IMR-90 (cell line): ENCODE data around the gene ARSB. TPM values are rescaled to one million over a fixed set of nuclear protein-coding genes. Genes with fewer than 3 reads are reported as not detected.

ENCODE experiments used
- FOS ChIP-seq: fragments of 150-350 bp; IDR thresholded peaks from 2 replicates; pipeline ENCODE4 v1.6.1; 2016; ENCODE audit warnings: low read depth, low read length
- MAFK ChIP-seq: IDR thresholded peaks from 2 replicates; pipeline ENCODE4 v1.6.1; 2012; ENCODE audit warnings: low read depth, low read length, improper control_type of control experiment
- SMC3 ChIP-seq: fragments of 150-350 bp; IDR thresholded peaks from 2 replicates; pipeline ENCODE4 v1.6.1; 2016; ENCODE audit warnings: low read depth, mild to moderate bottlenecking, antibody characterized with exemption, low read length, moderate library complexity
- polyA plus RNA-seq, 3 experiments: library from polyadenylated mRNA; depleted of rRNA; stranded (reverse); fragments of >200 nt; gene quantifications; 2 replicates each; pipeline ENCODE4 v1.2.3, GENCODE V29; 2012; ENCODE audit warnings: low replicate concordance in 1 of 3
- total RNA-seq: library from RNA; depleted of rRNA; stranded (reverse); fragments of >200 nt; gene quantifications from 2 replicates; pipeline ENCODE4 v1.2.3, GENCODE V29; 2012
- TF ChIP-seq, protein P1 (sequence below): conservative IDR thresholded peaks from 2 replicates; pipeline ENCODE4 v1.5.1; 2012; ENCODE audit warnings: mild to moderate bottlenecking, low read depth, low read length, improper control_type of control experiment

Gene ARSB
- total and polyA plus RNA-seq, 2 of the 4 experiments (the other 2 are of a cell fraction), result 16.0 to 16.3 TPM

DNA sequence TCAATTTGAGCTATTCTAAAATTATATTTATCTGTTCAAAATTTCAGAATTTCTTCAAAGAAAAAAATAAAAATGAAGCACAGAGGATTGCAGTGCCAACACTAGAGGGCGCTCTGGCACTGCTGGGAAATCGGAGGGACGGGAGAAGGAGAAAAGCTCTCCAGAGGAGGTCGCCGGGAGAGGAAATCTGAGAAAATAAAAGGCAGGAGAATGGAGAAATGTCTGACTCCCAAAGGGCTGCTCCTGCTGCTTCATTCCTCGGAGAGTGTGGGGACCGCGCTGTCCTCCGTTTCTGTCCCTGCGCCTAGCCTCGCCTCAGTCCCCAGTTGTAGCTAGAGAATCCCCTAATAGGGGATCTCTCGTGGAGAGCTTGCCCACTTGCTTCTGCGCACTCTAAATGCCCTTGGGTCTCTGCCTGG is 40.0 kb upstream of the ARSB start (continued):
- TF ChIP-seq MAFK, result no peak
- TF ChIP-seq FOS, result no peak
- TF ChIP-seq, protein P1, sequence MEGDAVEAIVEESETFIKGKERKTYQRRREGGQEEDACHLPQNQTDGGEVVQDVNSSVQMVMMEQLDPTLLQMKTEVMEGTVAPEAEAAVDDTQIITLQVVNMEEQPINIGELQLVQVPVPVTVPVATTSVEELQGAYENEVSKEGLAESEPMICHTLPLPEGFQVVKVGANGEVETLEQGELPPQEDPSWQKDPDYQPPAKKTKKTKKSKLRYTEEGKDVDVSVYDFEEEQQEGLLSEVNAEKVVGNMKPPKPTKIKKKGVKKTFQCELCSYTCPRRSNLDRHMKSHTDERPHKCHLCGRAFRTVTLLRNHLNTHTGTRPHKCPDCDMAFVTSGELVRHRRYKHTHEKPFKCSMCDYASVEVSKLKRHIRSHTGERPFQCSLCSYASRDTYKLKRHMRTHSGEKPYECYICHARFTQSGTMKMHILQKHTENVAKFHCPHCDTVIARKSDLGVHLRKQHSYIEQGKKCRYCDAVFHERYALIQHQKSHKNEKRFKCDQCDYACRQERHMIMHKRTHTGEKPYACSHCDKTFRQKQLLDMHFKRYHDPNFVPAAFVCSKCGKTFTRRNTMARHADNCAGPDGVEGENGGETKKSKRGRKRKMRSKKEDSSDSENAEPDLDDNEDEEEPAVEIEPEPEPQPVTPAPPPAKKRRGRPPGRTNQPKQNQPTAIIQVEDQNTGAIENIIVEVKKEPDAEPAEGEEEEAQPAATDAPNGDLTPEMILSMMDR, result peak; percentile 99
- TF ChIP-seq SMC3, result peak; percentile 91
